GM18511 (cell line): ENCODE data around the gene RTN4R.

Experiments
- ATAC-seq: cut with Tn5 transposase; IDR thresholded peaks from one replicate; pipeline ENCODE4 v1.9.1; 2021; ENCODE audit warnings: mild to moderate bottlenecking, moderate library complexity; ENCODE audit not compliant: unreplicated experiment

Gene RTN4R

DNA sequence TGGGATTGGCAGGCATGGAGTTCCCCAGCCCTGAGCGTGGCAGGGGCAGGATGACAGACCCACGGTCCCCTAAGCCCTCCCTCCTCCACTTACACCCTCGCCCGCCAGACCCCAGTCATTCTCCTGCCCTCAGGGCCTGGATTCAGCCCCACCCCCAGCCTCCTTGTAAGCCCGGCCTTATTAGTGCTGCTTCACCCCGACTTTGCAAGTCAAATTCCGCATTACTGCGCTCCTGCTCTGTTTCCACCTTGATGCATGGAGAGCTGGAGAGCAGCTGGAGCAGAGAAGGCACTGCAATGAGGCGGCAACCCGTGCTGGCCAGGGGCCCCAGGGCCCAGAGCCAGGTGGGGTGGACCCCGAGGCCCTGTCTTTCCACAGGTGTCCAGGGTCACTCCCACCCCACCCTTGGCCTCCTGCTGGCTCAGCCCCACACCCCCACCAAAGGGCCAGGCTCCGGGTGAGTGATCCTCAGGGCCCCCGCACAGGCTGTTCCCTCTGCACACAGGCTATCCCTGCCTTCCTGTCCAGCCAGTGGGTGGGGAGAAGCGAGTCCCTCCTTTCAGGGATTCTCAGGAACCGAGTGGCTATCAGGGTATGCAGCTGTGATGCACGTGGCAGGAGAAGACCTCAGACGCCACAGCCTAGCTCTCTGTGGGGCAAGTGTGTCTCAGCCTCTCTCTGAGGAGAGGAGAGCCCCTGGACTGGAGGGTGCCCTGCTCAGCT lies 36.4 kb downstream of the RTN4R start:
- no peak for ATAC-seq

DNA sequence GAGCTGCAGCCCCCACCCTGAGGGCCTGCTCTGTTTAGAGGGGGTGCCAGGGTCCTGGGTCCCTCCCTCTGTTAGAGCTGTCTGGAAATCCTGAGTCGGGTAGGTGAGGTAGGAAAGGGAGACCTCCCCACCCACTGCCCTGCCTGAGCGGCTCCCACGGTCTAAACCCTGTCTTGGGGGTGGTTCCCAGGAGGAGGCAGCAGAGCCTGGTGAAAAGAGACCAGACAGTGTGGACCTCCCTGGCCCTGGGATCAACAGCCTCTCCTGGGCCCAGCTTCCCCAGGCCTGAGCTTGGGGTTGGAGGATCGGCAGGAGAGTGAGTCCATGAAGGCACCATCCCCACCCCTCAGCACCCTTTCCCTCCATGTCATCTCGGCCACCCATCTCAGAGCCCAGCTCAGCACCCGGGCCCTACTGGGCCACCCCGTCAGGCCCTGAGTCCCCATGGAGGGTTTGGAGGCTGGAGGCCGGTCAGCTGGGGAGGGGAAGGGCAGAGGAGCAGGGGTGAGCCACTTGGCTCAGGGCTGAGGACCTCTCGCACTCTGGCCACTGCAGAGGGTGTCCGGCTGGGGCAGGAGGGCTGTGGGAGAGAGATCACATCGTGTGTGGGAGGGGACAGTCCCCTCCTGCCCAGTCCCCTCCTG lies 37.2 kb downstream of the RTN4R start:
- no peak for ATAC-seq

DNA sequence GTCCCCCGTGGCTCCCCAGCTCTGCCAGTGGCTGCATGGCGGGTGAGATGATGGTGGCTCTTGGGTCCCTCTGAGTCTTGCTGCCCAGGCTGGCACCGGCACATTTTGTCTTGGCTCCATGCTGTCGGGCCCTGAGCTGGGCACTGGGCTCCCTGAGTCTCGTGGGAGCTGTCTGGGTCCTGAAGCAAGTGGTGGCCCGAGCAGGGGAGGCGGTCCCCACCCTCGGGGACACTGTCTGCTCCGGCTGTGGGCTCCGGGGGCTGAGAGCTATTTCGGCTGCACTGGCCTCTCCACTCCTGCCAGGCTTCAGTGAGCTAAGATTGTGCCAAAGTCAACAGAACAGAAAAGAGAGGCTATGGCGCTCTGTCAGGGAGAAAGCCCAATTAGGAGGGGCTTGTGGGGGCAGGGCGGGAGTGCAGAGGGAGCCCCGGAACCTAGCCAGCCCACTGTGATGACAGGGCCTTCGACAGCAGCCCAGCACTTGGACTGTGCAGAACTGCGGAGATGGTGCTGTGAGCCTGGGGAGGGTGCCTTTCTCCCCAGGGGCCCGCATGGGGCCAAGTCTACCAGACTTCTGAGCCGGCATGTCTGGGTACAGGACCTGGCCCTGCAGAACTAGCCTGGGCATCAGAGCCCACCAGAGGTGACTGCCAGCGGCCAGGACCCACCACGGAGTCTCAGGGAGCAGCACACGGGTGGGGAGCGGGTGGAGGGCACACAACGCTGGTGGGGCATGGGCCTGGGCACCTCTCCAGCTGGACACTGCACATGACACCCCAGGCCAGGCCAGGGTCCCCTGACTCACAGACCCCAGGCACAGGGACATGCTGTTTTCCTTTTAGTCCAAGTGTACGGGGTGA lies 38.0 kb downstream of the RTN4R start:
- ATAC-seq, result no peak

DNA sequence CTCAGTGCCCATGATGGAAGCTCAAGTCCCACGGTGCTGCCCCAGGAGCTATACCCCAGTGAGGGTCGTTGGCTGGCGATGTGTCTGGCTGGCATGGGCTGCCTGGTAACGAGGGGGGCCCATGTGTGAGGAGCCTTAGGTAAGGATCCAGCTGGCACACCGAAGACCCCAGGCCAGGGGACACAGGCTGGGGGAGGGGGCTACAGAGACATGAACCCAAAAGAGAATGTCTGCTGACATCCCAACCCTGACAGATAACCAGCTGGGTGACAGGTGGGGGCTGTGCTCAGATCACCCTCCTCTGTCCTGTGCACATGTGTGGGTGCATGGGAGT lies 39.2 kb downstream of the RTN4R start:
- no peak for ATAC-seq

GRCh38 chr22:20228055-20228938 lies 39.8 kb downstream of the RTN4R start:
- ATAC-seq, result no peak

GRCh38 chr22:20227363-20227762 lies 40.8 kb downstream of the RTN4R start:
- no peak for ATAC-seq

GRCh38 chr22:20226760-20227350 lies 41.3 kb downstream of the RTN4R start:
- no peak for ATAC-seq

GRCh38 chr22:20226077-20226716 lies 41.9 kb downstream of the RTN4R start:
- ATAC-seq, result no peak

DNA sequence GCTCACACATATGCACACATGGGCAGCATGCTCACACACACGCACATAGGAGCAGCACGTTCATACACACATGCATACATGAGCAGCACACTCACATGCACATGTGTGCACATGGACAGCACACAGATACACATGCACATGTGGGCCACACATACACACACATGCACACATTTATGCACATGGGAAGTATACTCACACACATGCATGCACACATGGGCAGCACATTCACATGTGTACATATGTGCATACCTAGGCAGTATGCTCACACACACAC lies 42.5 kb downstream of the RTN4R start:
- no peak for ATAC-seq

GRCh38 chr22:20224917-20225692 lies 43.0 kb downstream of the RTN4R start:
- ATAC-seq, result no peak

DNA sequence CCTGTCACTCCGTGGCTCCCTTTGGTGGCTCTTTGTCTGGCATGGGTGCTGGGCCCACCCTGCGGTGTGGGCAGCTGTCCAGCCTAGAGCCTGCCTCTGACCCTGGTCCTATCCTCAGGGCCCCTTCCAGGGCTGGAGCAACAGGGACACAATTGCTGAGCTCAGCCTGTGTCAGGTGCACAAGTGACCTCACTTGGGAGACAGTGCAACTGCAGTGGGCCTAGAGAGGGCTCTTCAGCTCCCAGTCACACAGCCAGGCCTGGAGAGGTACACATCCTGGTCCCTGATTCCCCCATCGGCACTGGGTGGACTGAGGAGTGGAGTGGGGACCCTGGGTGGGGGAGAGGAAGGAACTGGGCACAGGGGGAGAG lies 43.9 kb downstream of the RTN4R start:
- ATAC-seq, result no peak

DNA sequence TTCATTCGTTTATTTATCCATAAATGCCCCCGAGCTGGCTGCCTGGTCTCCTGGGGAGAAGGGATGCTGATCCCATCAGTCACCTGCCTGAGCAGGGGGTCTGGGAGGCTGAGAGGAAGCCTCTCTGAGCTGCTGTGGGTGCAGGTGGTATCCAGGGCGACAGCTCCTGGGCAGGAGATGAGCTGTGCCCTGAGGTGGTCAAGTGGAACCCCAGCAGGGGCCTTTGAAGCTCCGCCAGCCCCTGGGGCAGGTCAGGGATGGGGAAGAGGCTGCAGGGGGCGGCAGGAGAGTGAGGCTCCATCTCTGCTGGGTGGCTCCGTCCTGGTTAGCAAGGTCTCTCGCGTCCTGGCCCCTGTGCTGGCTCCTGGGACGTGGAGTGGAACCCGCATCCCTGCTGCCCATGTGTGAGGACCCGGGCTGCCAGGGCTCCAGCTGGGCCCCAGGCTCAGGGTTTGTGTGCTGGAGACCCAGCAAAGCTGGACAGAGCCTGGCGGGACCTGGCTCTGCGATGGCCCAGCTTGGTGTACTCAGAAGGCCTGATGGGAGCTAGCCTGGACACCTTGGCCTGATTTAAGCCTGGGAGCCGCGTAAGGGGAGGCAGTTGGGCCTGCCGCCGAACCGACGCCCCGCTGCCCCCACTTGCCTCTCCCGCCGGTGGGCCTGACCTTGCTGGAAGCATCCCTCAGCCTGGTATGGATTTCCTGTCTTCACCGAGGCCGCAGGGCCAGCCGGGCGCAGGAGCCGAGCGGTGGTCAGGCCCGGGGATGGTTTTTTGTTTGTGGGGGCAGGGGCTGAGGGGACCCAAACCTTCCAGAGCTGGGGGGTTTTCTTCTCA lies 44.5 kb downstream of the RTN4R start:
- ATAC-seq, result no peak

DNA sequence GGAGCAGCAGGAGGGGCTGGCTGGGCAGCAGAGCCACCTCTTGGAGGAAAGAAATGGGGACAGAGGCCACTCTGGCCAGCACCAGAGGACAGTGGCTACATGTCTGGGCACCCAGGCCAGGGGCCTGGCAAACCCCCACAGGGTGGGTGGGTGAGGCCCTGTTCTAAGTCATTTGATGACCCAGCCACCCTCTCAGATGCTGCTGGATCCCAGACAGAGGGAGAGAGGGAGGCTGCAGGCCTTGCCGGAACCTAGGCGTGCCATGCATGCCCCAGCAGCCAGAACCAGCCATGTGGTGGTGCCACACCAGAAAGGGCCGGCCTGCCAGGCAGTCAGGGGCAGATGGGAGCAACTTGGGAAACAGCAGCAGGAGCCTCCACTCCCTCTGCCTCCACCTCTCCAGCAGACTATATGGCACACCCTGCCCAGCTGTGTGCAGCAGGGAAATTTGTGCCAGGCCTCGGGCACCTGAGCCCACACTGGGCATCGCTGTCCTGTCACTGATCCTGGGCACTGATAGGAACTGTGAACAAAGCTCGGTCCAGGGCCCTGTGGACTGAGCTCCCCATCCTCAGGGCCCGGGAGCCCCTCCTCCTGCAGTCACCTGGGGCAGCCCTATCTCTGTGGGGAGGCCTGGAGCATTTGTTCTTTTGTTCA lies 45.2 kb downstream of the RTN4R start:
- ATAC-seq, result no peak

DNA sequence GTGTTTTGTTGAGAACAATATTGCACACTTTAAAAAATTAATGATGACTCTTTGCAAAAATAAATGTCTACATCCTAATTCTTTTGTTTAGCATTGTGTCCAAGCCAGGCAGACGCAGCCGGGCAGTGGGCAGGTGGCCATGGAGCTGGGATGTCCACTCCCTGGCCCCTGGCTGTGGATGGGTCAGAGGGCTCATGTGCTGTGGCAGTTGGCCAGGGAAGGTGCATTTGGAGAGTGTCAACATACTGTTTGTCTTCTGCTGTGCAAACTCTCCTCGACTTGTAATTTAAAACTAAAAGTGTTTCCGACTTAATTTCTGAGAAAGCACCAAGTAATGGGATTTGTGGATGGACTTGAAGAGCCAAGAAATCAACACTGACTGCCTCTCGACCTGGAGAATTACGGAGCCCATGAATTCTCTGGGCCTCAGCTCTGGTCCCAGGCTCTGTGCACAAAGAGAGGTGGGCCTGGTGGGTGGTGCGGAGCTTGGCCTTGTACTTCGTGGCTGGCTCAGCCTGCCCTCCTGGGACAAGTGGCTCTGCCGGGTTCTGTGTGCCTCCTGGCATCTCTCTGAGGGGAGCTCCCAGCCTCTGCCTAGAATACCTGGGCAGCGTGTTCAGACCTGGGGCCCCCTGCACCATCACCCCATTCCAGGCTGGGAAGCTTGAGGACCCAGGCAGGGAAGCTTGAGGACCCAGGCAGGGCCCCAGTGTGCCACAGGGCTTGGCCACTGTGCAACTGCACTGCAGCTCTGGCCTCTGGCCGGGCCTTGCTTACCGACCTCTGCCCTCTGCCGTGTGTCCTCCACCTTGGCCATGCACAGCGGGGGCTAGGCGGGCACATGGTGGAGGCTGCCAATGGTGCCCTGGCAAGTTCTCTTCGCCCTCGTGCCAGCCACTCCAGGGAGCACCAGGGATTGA lies 46.4 kb downstream of the RTN4R start:
- ATAC-seq, result no peak

- ATAC-seq, result no peak
Observed at GRCh38 chr22:20220629-20221026, 47.5 kb downstream of the RTN4R start.

GRCh38 chr22:20219667-20220628 lies 48.2 kb downstream of the RTN4R start:
- ATAC-seq, result no peak
